Natural killer cell (primary cell): ENCODE measurements around the gene DSCAML1. TPM values are rescaled to one million over a fixed set of nuclear protein-coding genes. Genes with fewer than 3 reads are reported as not detected.

Source experiments
- ATAC-seq, 3 donors: fragments of 150-1000 bp in 2 of 3; fragments of 200-7000 bp in 1 of 3; cut with Tn5 transposase; 1 replicate in 1 of 3; 2 replicates in 2 of 3; pipeline ENCODE4 v1.10.0; 2021; ENCODE audit warnings: mild to moderate bottlenecking in 2 of 3, moderate library complexity in 2 of 3
- DNase-seq, 2 donors: peaks; one replicate each; pipeline versions ENCODE4 v3.0.0 to v3.0.0-alpha.2; 2013 to 2021; ENCODE audit warnings: mixed read lengths in 1 of 2
- H3K27ac ChIP-seq: one replicate; pipeline ENCODE4 v1.5.1; 2013; ENCODE audit warnings: mild to moderate bottlenecking, low read length
- H3K27me3 ChIP-seq: one replicate; pipeline ENCODE4 v1.6.1; 2013; ENCODE audit warnings: low read length; ENCODE audit not compliant: control insufficient read depth, insufficient read depth
- H3K36me3 ChIP-seq: one replicate; pipeline ENCODE4 v1.6.1; 2013; ENCODE audit warnings: low read length; ENCODE audit not compliant: control insufficient read depth, insufficient read depth
- H3K4me1 ChIP-seq: one replicate; pipeline ENCODE4 v1.6.1; 2013; ENCODE audit warnings: low read length; ENCODE audit not compliant: control insufficient read depth, insufficient read depth
- H3K4me3 ChIP-seq: one replicate; pipeline ENCODE4 v1.5.1; 2013; ENCODE audit warnings: low read length
- H3K9me3 ChIP-seq: one replicate; pipeline ENCODE4 v1.6.1; 2013; ENCODE audit warnings: low read length; ENCODE audit not compliant: control insufficient read depth, insufficient read depth
- H3K27ac Mint-ChIP-seq, 2 donors: one replicate each; pipeline ENCODE4 v1.8.0; 2022; ENCODE audit warnings: mild to moderate bottlenecking in 2 of 2, mixed read lengths in 2 of 2, moderate library complexity in 1 of 2
- H3K27me3 Mint-ChIP-seq, 2 donors: one replicate each; pipeline ENCODE4 v1.8.0; 2022; ENCODE audit warnings: low read depth in 2 of 2, mixed read lengths in 2 of 2
- H3K36me3 Mint-ChIP-seq: one replicate; pipeline ENCODE4 v1.8.0; 2022; ENCODE audit warnings: mixed read lengths
- H3K4me1 Mint-ChIP-seq, 2 donors: one replicate each; pipeline ENCODE4 v1.8.0; 2022; ENCODE audit warnings: mixed read lengths in 2 of 2
- H3K4me3 Mint-ChIP-seq: one replicate; pipeline ENCODE4 v1.8.0; 2022; ENCODE audit warnings: mild to moderate bottlenecking, moderate library complexity, mixed read lengths
- H3K9me3 Mint-ChIP-seq, 2 donors: one replicate each; pipeline ENCODE4 v1.8.0; 2022; ENCODE audit warnings: mixed read lengths in 2 of 2
- CTCF ChIP-seq: fragments of 200-600 bp; IDR thresholded peaks from one replicate; pipeline ENCODE4 v1.8.0; 2022; ENCODE audit warnings: antibody characterized with exemption
- WGBS: methylation state at CpG from one replicate; pipeline ENCODE4 v1.1.7; 2013; ENCODE audit warnings: missing lambda C conversion rate; ENCODE audit not compliant: insufficient coverage; 5-methylcytosine and 5-hydroxymethylcytosine counted together
- intact Hi-C: fragments of 100-400 bp; cut with micrococcal nuclease; formaldehyde crosslinking; loops from one replicate; pipeline ENCODE4 v1.14.2; 2022
- total RNA-seq, 4 donors: library from RNA; stranded (reverse); fragments of 120-200 nt in 1 of 4; gene quantifications; one replicate each; pipeline versions ENCODE4 v1.2.3 to v1.2.4, GENCODE V29; 2013 to 2022

The DSCAML1 gene
- total RNA-seq, 3 donors from 2014 or later (not counting 1 experiment from before 2014, with no cell fraction given), result 0.66 TPM; not detected in 2

GRCh38 chr11:117644403-117645155 lies 152.4 kb downstream of the DSCAML1 start:
- no peaks in the 10 kb centered on the region for H3K36me3 ChIP-seq
- no peak overlapping the region for H3K27ac ChIP-seq
- Mint-ChIP-seq H3K27ac (no peak overlapping the region), H3K4me3 (no peak overlapping the region), H3K4me1 (no peaks in the 10 kb centered on the region), H3K36me3 (no peaks in the 10 kb centered on the region), H3K9me3 (no peaks in the 10 kb centered on the region), H3K27me3 (peaks cover 17 to 33% of the 10 kb centered on the region in 2 donors)
- ATAC-seq (no peak), DNase-seq (no peak)
- no peaks in the 10 kb centered on the region for H3K4me1 ChIP-seq
- H3K9me3 ChIP-seq, result no peaks in the 10 kb centered on the region
- no peak for TF ChIP-seq CTCF
- intact Hi-C loops, result no loop called here
- WGBS, result 87% methylated on average over 25 of the region's 26 CpGs
- H3K27me3 ChIP-seq, result no peaks in the 10 kb centered on the region
- H3K4me3 ChIP-seq, result no peak overlapping the region

- Mint-ChIP-seq H3K4me1 (no peaks in the 10 kb centered on the region), H3K4me3 (no peak overlapping the region), H3K9me3 (no peaks in the 10 kb centered on the region), H3K27ac (no peak overlapping the region), H3K36me3 (no peaks in the 10 kb centered on the region), H3K27me3 (peaks cover 19 to 33% of the 10 kb centered on the region in 2 donors)
- Histone ChIP-seq H3K36me3 (no peaks in the 10 kb centered on the region), H3K4me1 (no peaks in the 10 kb centered on the region), H3K27me3 (no peaks in the 10 kb centered on the region), H3K9me3 (no peaks in the 10 kb centered on the region), H3K27ac (no peak overlapping the region), H3K4me3 (no peak overlapping the region)
- no peak for ATAC-seq
- intact Hi-C loops, result no loop called here
- DNase-seq, result no peak
- WGBS, result 86% methylated on average over 20 of the region's 20 CpGs
- TF ChIP-seq CTCF, result no peak
Measured at GRCh38 chr11:117643606-117644300, 153.3 kb downstream of the DSCAML1 start.

GRCh38 chr11:117642835-117643234 lies 154.2 kb downstream of the DSCAML1 start:
- Mint-ChIP-seq H3K4me1 (no peaks in the 10 kb centered on the region), H3K4me3 (no peak overlapping the region), H3K27me3 (peaks cover 19 to 33% of the 10 kb centered on the region in 2 donors), H3K36me3 (no peaks in the 10 kb centered on the region), H3K9me3 (no peaks in the 10 kb centered on the region), H3K27ac (no peak overlapping the region)
- Histone ChIP-seq H3K9me3 (no peaks in the 10 kb centered on the region), H3K4me1 (no peaks in the 10 kb centered on the region), H3K36me3 (no peaks in the 10 kb centered on the region), H3K27me3 (no peaks in the 10 kb centered on the region), H3K4me3 (no peak overlapping the region), H3K27ac (no peak overlapping the region)
- 93% methylated on average over 3 of the region's 3 CpGs for WGBS
- DNase-seq (no peak), ATAC-seq (no peak)
- no peak for TF ChIP-seq CTCF
- intact Hi-C loops, result no loop called here
